T-cell (primary cell): ENCODE data around the gene ZSCAN9. TPM values are rescaled to one million over a fixed set of nuclear protein-coding genes. Genes with fewer than 3 reads are reported as not detected.

Source experiments
- ATAC-seq, 4 experiments: fragments of 200-7000 bp in 3 of 4; fragments of 150-1000 bp in 1 of 4; cut with Tn5 transposase; replicated peaks in 1 of 4; 1 replicate in 3 of 4; 2 replicates in 1 of 4; pipeline ENCODE4 v1.10.0; 2021; ENCODE audit warnings: moderate library complexity in 3 of 4, mild to moderate bottlenecking in 2 of 4, moderate number of reproducible peaks in 1 of 4
- CTCF ChIA-PET, 2 donors: fragments of 300-600 bp; sonication (Branson Sonifier 250); formaldehyde crosslinking; loops; one replicate each; lab custom pipeline; 2022; ENCODE audit warnings: antibody characterized with exemption in 2 of 2; lab: Charles Lee
- POLR2A ChIA-PET, 2 donors: fragments of 300-600 bp; sonication (Branson Sonifier 250); formaldehyde crosslinking; loops; one replicate each; lab custom pipeline; 2022; ENCODE audit warnings: antibody characterized with exemption in 2 of 2; lab: Charles Lee
- DNase-seq, 35 experiments: peaks; one replicate each; pipeline versions ENCODE4 v3.0.0 to v3.0.0-alpha.2; 2013 to 2023
- H3K27ac ChIP-seq: one replicate; pipeline ENCODE4 v1.5.1; 2013; ENCODE audit warnings: low read length
- H3K27me3 ChIP-seq, 2 experiments: replicated peaks in 1 of 2; 1 replicate in 1 of 2; 2 replicates in 1 of 2; pipeline versions ENCODE4 v1.6.1 to v1.7.0; 2013; ENCODE audit warnings: low read length in 1 of 2, mixed read lengths in 1 of 2; ENCODE audit not compliant: control insufficient read depth in 2 of 2, insufficient read depth in 2 of 2; ENCODE audit errors: extremely low read depth in 1 of 2
- H3K36me3 ChIP-seq, 2 donors: 1 replicate in 1 of 2; 2 replicates in 1 of 2; pipeline versions ENCODE4 v1.6.1 to v1.7.0; 2013; ENCODE audit warnings: low read length in 1 of 2; ENCODE audit not compliant: control insufficient read depth in 2 of 2, insufficient read depth in 1 of 2; ENCODE audit errors: extremely low read depth in 1 of 2
- H3K4me1 ChIP-seq, 2 experiments: 1 replicate in 1 of 2; 2 replicates in 1 of 2; pipeline versions ENCODE4 v1.6.1 to v1.7.0; 2013; ENCODE audit warnings: low read length in 2 of 2, mixed read lengths in 1 of 2; ENCODE audit not compliant: insufficient read depth in 2 of 2, control insufficient read depth in 1 of 2; ENCODE audit errors: extremely low read depth in 1 of 2
- H3K4me3 ChIP-seq, 2 donors: 1 replicate in 1 of 2; 2 replicates in 1 of 2; pipeline versions ENCODE4 v1.5.1 to v1.7.0; 2013; ENCODE audit warnings: mild to moderate bottlenecking in 2 of 2, low read length in 1 of 2, moderate library complexity in 1 of 2; ENCODE audit not compliant: control insufficient read depth in 1 of 2; ENCODE audit errors: extremely low read depth in 1 of 2
- H3K9me3 ChIP-seq: 2 replicates; pipeline ENCODE4 v1.7.0; 2013
- H3K27ac Mint-ChIP-seq, 2 donors: one replicate each; pipeline ENCODE4 v1.8.0; 2020 to 2021; ENCODE audit warnings: mild to moderate bottlenecking in 2 of 2, mixed read lengths in 2 of 2
- H3K27me3 Mint-ChIP-seq, 2 donors: one replicate each; pipeline ENCODE4 v1.8.0; 2021 to 2022; ENCODE audit warnings: mixed read lengths in 2 of 2
- H3K36me3 Mint-ChIP-seq: one replicate; pipeline ENCODE4 v1.8.0; 2021; ENCODE audit warnings: mixed read lengths
- H3K4me1 Mint-ChIP-seq, 3 donors: one replicate each; pipeline ENCODE4 v1.8.0; 2020 to 2022; ENCODE audit warnings: mixed read lengths in 3 of 3, mild to moderate bottlenecking in 1 of 3
- H3K4me3 Mint-ChIP-seq, 3 donors: one replicate each; pipeline ENCODE4 v1.8.0; 2020 to 2022; ENCODE audit warnings: mild to moderate bottlenecking in 3 of 3, mixed read lengths in 3 of 3, moderate library complexity in 3 of 3
- H3K9me3 Mint-ChIP-seq, 3 donors: one replicate each; pipeline ENCODE4 v1.8.0; 2020 to 2022; ENCODE audit warnings: mixed read lengths in 3 of 3
- WGBS: methylation state at CpG from one replicate; pipeline ENCODE4 v1.1.5; 2013; ENCODE audit warnings: missing lambda C conversion rate; ENCODE audit not compliant: insufficient coverage; 5-methylcytosine and 5-hydroxymethylcytosine counted together
- total RNA-seq, 35 experiments: library from RNA in 6 of 35; stranded (reverse) in 6 of 35; fragments of 120-200 nt in 1 of 35; gene quantifications; one replicate each; pipeline versions ENCODE4 v1.2.1 to v1.2.4 and lab custom pipeline; 2013 to 2026

Gene ZSCAN9
- total RNA-seq, 5 donors from 2014 or later (not counting 1 experiment from before 2014, with no cell fraction given): 1.5 to 4.2 (median 3.0) TPM

- Mint-ChIP-seq H3K4me3 (no peak overlapping the region), H3K27me3 (peaks cover 37% of the 10 kb centered on the region in 2 donors), H3K36me3 (peaks cover 13% of the 10 kb centered on the region), H3K9me3 (no peaks in the 10 kb centered on the region), H3K4me1 (peaks cover 5 to 12% (median 11%) of the 10 kb centered on the region in 3 donors), H3K27ac (no peak overlapping the region)
- DNase-seq (no peak), ATAC-seq (no peak)
- POLR2A ChIA-PET: no interaction called here
- peaks cover 0 to 6% of the 10 kb centered on the region in 2 experiments for H3K4me1 ChIP-seq
- CTCF ChIA-PET: interaction anchor here in 1 of 2 donors (0.6 kb wide), 1 partner anchor 91 kb away, joined by 4 read pairs; no protein-coding TSS in a partner anchor
- H3K27ac ChIP-seq: no peak overlapping the region
- peaks cover 0 to 18% of the 10 kb centered on the region in 2 experiments for H3K27me3 ChIP-seq
- 92% methylated on average over 2 of the region's 2 CpGs for WGBS
- H3K36me3 ChIP-seq: peaks cover 0 to 3% of the 10 kb centered on the region in 2 donors
- H3K9me3 ChIP-seq: no peaks in the 10 kb centered on the region
- no peak overlapping the region for H3K4me3 ChIP-seq
Measured at GRCh38 chr6:28282926-28283325, 57.9 kb downstream of the ZSCAN9 start.

Other genes starting within 250 kb of the ZSCAN9 start
- gene ZNF165, start 144.7 kb upstream of the ZSCAN9 start, total RNA-seq: 1 to 10 TPM in 3 of 5 donors, under 1 TPM in 2; 0.79 to 7.2 (median 1.4) TPM
- gene ZSCAN16, start 100.7 kb upstream of the ZSCAN9 start, total RNA-seq: 10 to 100 TPM in 3 of 5 donors, 1 to 10 TPM in 2; 5.9 to 13.1 (median 10.7) TPM
- gene ZKSCAN8, start 83.4 kb upstream of the ZSCAN9 start, total RNA-seq: 10 to 100 TPM; 23.3 to 35.7 (median 35.0) TPM
- 10 to 100 TPM in 3 of 5 donors, 1 to 10 TPM in 2; 2.9 to 12.4 (median 10.1) TPM for gene ZKSCAN4, start 27.0 kb downstream of the ZSCAN9 start, total RNA-seq
- gene NKAPL, start 34.0 kb downstream of the ZSCAN9 start, total RNA-seq: under 1 TPM in 1 of 5 donors, not detected in 4; 0.32 TPM
- gene ZSCAN26, start 41.9 kb downstream of the ZSCAN9 start, total RNA-seq: 10 to 100 TPM in 4 of 5 donors, 1 to 10 TPM in 1; 9.0 to 20.4 (median 19.2) TPM
- 1 to 10 TPM; 1.1 to 2.0 (median 1.2) TPM for gene PGBD1, start 56.3 kb downstream of the ZSCAN9 start, total RNA-seq
- 1 to 10 TPM in 3 of 5 donors, under 1 TPM in 2; 0.79 to 1.5 (median 1.1) TPM for gene ZSCAN31, start 110.9 kb downstream of the ZSCAN9 start, total RNA-seq
- gene ZKSCAN3, start 124.7 kb downstream of the ZSCAN9 start, total RNA-seq: 10 to 100 TPM in 3 of 5 donors, 1 to 10 TPM in 2; 4.0 to 11.9 (median 10.5) TPM
- 1 to 10 TPM; 3.8 to 8.2 (median 6.8) TPM for gene ZSCAN12, start 174.5 kb downstream of the ZSCAN9 start, total RNA-seq
- gene ZSCAN23, start 218.2 kb downstream of the ZSCAN9 start, total RNA-seq: 1 to 10 TPM; 1.3 to 3.5 (median 1.7) TPM